K562 (cell line): ENCODE results near the gene RHBDD1. TPM values are rescaled to one million over a fixed set of nuclear protein-coding genes. Genes with fewer than 3 reads are reported as not detected.

ENCODE experiments used
- ATAC-seq: fragments of 200-7000 bp; cut with Tn5 transposase; 3 replicates; pipeline ENCODE4 v1.9.1; 2020; ENCODE audit warnings: moderate library complexity
- BruUV-seq: library from RNA; stranded (reverse); fragments of 400-500 nt; replicated peaks from 2 replicates; lab custom pipeline; 2021; lab: Mats Ljungman, UMichigan
- CTCF ChIA-PET: fragments of 300-600 bp; formaldehyde crosslinking; extraction: SDS; loops from one replicate; lab custom pipeline; 2021; ENCODE audit warnings: low intra/inter-chr PET ratio; lab: Yijun Ruan, JAX
- POLR2A ChIA-PET: fragments of 300-600, 350-650 bp; sonication (Branson Sonifier 250); formaldehyde crosslinking; extraction: SDS; loops from one replicate; lab custom pipeline; 2021; ENCODE audit warnings: antibody characterized with exemption, inconsistent platforms; lab: Yijun Ruan, JAX
- DNase-seq, 4 experiments: peaks; one replicate each; pipeline versions ENCODE4 v3.0.0 to v3.0.0-alpha.2; 2011 to 2018; ENCODE audit warnings: low spot score in 3 of 4, mixed read lengths in 3 of 4; ENCODE audit errors: extremely low read depth in 1 of 4
- FAIRE-seq: peaks from 2 replicates; lab custom pipeline; 2011; peaks lifted over from hg19 to GRCh38; lab: Jason Lieb, UNC
- H2AFZ ChIP-seq: 2 replicates; pipeline ENCODE4 v1.6.0; 2011; ENCODE audit warnings: low read depth, low read length, control low read depth, inconsistent platforms
- H3K27ac ChIP-seq: fragments of 200-600 bp; 3 replicates; pipeline ENCODE4 v1.8.0; 2011; ENCODE audit warnings: low read depth, mild to moderate bottlenecking, control low read depth, inconsistent platforms, low read length, moderate library complexity, mixed read lengths; ENCODE audit errors: extremely low read depth
- H3K27me3 ChIP-seq, 2 experiments: fragments of 300-600 bp in 1 of 2; 2 replicates in 1 of 2; 3 replicates in 1 of 2; pipeline versions ENCODE4 v1.6.0 to v1.8.0; 2011; ENCODE audit warnings: inconsistent platforms in 2 of 2, low read length in 2 of 2, mild to moderate bottlenecking in 1 of 2, mixed read lengths in 1 of 2, moderate library complexity in 1 of 2; ENCODE audit not compliant: control insufficient read depth in 2 of 2, insufficient read depth in 2 of 2
- H3K36me3 ChIP-seq: fragments of 300-600 bp; 3 replicates; pipeline ENCODE4 v1.8.0; 2011; ENCODE audit warnings: mild to moderate bottlenecking, low read length, inconsistent platforms; ENCODE audit not compliant: control insufficient read depth, insufficient read depth
- H3K4me1 ChIP-seq, 2 experiments: fragments of 200-600 bp in 1 of 2; replicated peaks in 1 of 2; 2 replicates in 1 of 2; 3 replicates in 1 of 2; pipeline versions ENCODE4 v1.5.1 to v1.8.0; 2011; ENCODE audit warnings: inconsistent platforms in 2 of 2, low read length in 2 of 2, mild to moderate bottlenecking in 1 of 2, mixed read lengths in 1 of 2, moderate library complexity in 1 of 2; ENCODE audit not compliant: control insufficient read depth in 2 of 2, insufficient read depth in 2 of 2
- H3K4me2 ChIP-seq: 2 replicates; pipeline ENCODE4 v1.6.1; 2011; ENCODE audit warnings: low read length, control low read depth, inconsistent platforms, mixed read lengths; ENCODE audit not compliant: insufficient read depth
- H3K4me3 ChIP-seq: fragments of 200-600 bp; sonication (generic), shearing (Covaris generic); 2 replicates; pipeline ENCODE4 v1.5.1; 2016; ENCODE audit warnings: control low read depth, inconsistent platforms
- H3K79me2 ChIP-seq: fragments of 200-600 bp; 3 replicates; pipeline ENCODE4 v1.8.0; 2011; ENCODE audit warnings: low read length, inconsistent platforms; ENCODE audit not compliant: control insufficient read depth, insufficient read depth
- H3K9ac ChIP-seq, 2 experiments: 2 replicates each; pipeline versions ENCODE4 v1.6.0 to v1.6.1; 2011; ENCODE audit warnings: low read depth in 2 of 2, low read length in 2 of 2, control low read depth in 1 of 2, inconsistent platforms in 1 of 2, mild to moderate bottlenecking in 1 of 2, mixed read lengths in 1 of 2; ENCODE audit not compliant: insufficient read depth in 1 of 2
- H3K9me1 ChIP-seq: one replicate; pipeline ENCODE4 v1.6.0; 2011; ENCODE audit warnings: inconsistent platforms, mild to moderate bottlenecking, low read length, moderate library complexity; ENCODE audit not compliant: control insufficient read depth, insufficient read depth
- H3K9me3 ChIP-seq: replicated peaks from 2 replicates; pipeline ENCODE4 v1.5.1; 2011; ENCODE audit warnings: low read depth, low read length, inconsistent platforms; ENCODE audit not compliant: control insufficient read depth, insufficient read depth
- H4K20me1 ChIP-seq: replicated peaks from 2 replicates; pipeline ENCODE4 v1.6.1; 2011; ENCODE audit warnings: low read length, inconsistent platforms, mixed read lengths; ENCODE audit not compliant: control insufficient read depth, insufficient read depth
- CHCHD3 ChIP-seq: fragments of 250-450 bp; sonication (Bioruptor Pico); IDR thresholded peaks from 2 replicates; pipeline ENCODE4 v2.1.2; 2022; ENCODE audit warnings: mild to moderate bottlenecking
- EZH2 ChIP-seq: IDR thresholded peaks from 2 replicates; pipeline ENCODE4 v1.6.1; 2012; ENCODE audit warnings: low read depth, mild to moderate bottlenecking, inconsistent platforms, low read length, borderline replicate concordance
- LCOR ChIP-seq: sonication (generic); formaldehyde crosslinking; IDR thresholded peaks from 2 replicates; pipeline ENCODE4 v1.8.0; 2022; ENCODE audit warnings: mild to moderate bottlenecking, missing genetic modification reagents
- SMARCA4 ChIP-seq: fragments of 450-650 bp; IDR thresholded peaks from 2 replicates; pipeline ENCODE4 v1.6.1; 2016
- ZNF586 ChIP-seq: fragments of 450-650 bp; formaldehyde crosslinking; conservative IDR thresholded peaks from 2 replicates; pipeline ENCODE4 v1.4.0; 2020; ENCODE audit warnings: mild to moderate bottlenecking, moderate library complexity
- ZNF707 ChIP-seq: fragments of 250-450 bp; sonication (Bioruptor Pico); conservative IDR thresholded peaks from 2 replicates; pipeline ENCODE4 v1.8.0; 2022; ENCODE audit warnings: inconsistent platforms, mild to moderate bottlenecking, moderate library complexity
- WGBS: fragments of 100-300 bp; shearing (Covaris generic); methylation state at CpG from one replicate; pipeline ENCODE4 v1.1.6; 2016; ENCODE audit warnings: low coverage, mixed read lengths; ENCODE audit not compliant: insufficient coverage; ENCODE audit errors: missing lambda C conversion rate; 5-methylcytosine and 5-hydroxymethylcytosine counted together
- in situ Hi-C: fragments of 300-500 bp; cut with MboI; formaldehyde crosslinking; loops from 4 replicates; pipeline ENCODE4 v1.15.0; 2018; ENCODE audit warnings: inconsistent platforms, mixed read lengths
- intact Hi-C: fragments of 100-400 bp; cut with micrococcal nuclease; formaldehyde crosslinking; loops from 2 replicates; pipeline ENCODE4 v1.14.2; 2022
- polyA plus RNA-seq, 8 experiments: library from polyadenylated mRNA; depleted of rRNA in 4 of 8; stranded (reverse) in 5 of 8; unstranded in 3 of 8; fragments of >200 nt; fragmentation: Nextera tagmentation in 2 of 8; fragmentation: Illumina TruSeq in 1 of 8; extraction: Ambion mirVana in 2 of 8; extraction: Trizol in 1 of 8; gene quantifications; 2 replicates each; pipeline versions ENCODE4 v1.2.1 to v1.2.3, GENCODE V29; 2011 to 2014; ENCODE audit warnings: inconsistent platforms in 1 of 8, missing spikeins in 1 of 8
- total RNA-seq, 7 experiments: library from RNA; depleted of rRNA in 6 of 7; stranded (reverse); fragments of >200 nt in 6 of 7; fragmentation: Illumina TruSeq in 2 of 7; extraction: Trizol in 2 of 7; gene quantifications; 2 replicates each; pipeline versions ENCODE4 v1.2.1 to v1.2.3, GENCODE V29; 2011 to 2021; ENCODE audit warnings: low replicate concordance in 1 of 7
- TF ChIP-seq, protein P1 (sequence below): sonication (generic); formaldehyde crosslinking; IDR thresholded peaks from 2 replicates; pipeline ENCODE4 v1.8.0; 2022; ENCODE audit warnings: mild to moderate bottlenecking, missing genetic modification reagents, borderline replicate concordance
- TF ChIP-seq, protein P2 (sequence below): fragments of 250-450 bp; sonication (Bioruptor Pico); IDR thresholded peaks from 2 replicates; pipeline ENCODE4 v1.5.0; 2020; ENCODE audit warnings: mild to moderate bottlenecking, borderline replicate concordance

RHBDD1 gene
- total and polyA plus RNA-seq, 9 of the 15 experiments (the other 6 are each of a cell fraction or from before 2014, with no cell fraction given) = 4.8 to 34.8 (median 15.6) TPM

DNA sequence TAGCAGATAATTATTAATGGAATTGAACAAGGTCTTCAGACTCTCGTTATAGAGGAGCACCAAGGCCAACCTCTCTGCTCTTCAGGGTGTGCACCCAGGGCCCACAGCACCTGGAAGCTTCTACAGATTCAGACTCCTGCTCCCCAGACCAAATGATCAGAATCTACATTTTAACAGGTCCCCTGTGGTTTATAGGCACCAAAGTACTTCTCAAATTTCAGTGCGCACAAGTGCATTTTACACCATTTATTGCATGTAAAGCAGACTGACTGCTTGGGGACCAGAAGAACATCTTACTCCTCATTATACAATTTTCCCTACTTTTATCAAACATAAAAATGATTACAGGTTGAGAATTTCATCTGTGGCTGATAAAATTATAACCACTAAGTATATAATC lies 164.3 kb downstream of the RHBDD1 start:
- in situ Hi-C loops = no loop called here
- no peak for TF ChIP-seq CHCHD3
- no peak for TF ChIP-seq LCOR
- TF ChIP-seq ZNF586 (CRISPR knock-in tag) = no peak
- TF ChIP-seq SMARCA4 = no peak
- no peak for TF ChIP-seq EZH2
- no peak for TF ChIP-seq ZNF707 (CRISPR knock-in tag)
- TF ChIP-seq, protein P1, sequence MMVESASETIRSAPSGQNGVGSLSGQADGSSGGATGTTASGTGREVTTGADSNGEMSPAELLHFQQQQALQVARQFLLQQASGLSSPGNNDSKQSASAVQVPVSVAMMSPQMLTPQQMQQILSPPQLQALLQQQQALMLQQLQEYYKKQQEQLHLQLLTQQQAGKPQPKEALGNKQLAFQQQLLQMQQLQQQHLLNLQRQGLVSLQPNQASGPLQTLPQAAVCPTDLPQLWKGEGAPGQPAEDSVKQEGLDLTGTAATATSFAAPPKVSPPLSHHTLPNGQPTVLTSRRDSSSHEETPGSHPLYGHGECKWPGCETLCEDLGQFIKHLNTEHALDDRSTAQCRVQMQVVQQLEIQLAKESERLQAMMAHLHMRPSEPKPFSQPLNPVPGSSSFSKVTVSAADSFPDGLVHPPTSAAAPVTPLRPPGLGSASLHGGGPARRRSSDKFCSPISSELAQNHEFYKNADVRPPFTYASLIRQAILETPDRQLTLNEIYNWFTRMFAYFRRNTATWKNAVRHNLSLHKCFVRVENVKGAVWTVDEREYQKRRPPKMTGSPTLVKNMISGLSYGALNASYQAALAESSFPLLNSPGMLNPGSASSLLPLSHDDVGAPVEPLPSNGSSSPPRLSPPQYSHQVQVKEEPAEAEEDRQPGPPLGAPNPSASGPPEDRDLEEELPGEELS = no peak
- TF ChIP-seq, protein P2, sequence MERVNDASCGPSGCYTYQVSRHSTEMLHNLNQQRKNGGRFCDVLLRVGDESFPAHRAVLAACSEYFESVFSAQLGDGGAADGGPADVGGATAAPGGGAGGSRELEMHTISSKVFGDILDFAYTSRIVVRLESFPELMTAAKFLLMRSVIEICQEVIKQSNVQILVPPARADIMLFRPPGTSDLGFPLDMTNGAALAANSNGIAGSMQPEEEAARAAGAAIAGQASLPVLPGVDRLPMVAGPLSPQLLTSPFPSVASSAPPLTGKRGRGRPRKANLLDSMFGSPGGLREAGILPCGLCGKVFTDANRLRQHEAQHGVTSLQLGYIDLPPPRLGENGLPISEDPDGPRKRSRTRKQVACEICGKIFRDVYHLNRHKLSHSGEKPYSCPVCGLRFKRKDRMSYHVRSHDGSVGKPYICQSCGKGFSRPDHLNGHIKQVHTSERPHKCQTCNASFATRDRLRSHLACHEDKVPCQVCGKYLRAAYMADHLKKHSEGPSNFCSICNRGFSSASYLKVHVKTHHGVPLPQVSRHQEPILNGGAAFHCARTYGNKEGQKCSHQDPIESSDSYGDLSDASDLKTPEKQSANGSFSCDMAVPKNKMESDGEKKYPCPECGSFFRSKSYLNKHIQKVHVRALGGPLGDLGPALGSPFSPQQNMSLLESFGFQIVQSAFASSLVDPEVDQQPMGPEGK (CRISPR knock-in tag) = no peak
- TF ChIP-seq, all 486 proteins: peak for 0
- Histone ChIP-seq H3K9me3 (no peaks in the 10 kb centered on the region), H3K27ac (no peak overlapping the region), H2AFZ (no peak overlapping the region), H3K27me3 (no peaks in the 10 kb centered on the region), H3K4me2 (no peak overlapping the region), H3K4me3 (no peak overlapping the region), H3K36me3 (peaks cover 6% of the 10 kb centered on the region; the same call in 1 of the 3 replicates), H3K79me2 (no peaks in the 10 kb centered on the region), H3K9me1 (no peaks in the 10 kb centered on the region), H3K4me1 (no peaks in the 10 kb centered on the region), H4K20me1 (no peaks in the 10 kb centered on the region), H3K9ac (no peak overlapping the region)
- no TSS peak for BruUV-seq
- CTCF ChIA-PET = no interaction called here
- intact Hi-C loops = no loop called here
- DNase-seq (no peak), FAIRE-seq (no peak), ATAC-seq (no peak)
- POLR2A ChIA-PET = no interaction called here
- WGBS = 86% methylated on average over 2 of the region's 2 CpGs
